Peyer's patch (tissue), 4 donors: ENCODE measurements around the gene RELN.

Experiments
- CTCF ChIP-seq, 6 experiments: fragments of 450-650 bp in 4 of 6; fragments of 200-600 bp in 2 of 6; sonication (generic) in 1 of 6; IDR thresholded peaks; one replicate each; pipeline ENCODE4 v1.5.1; 2017 to 2019; ENCODE audit warnings: antibody characterized with exemption in 6 of 6, mild to moderate bottlenecking in 3 of 6, moderate library complexity in 1 of 6
- POLR2A ChIP-seq, 2 donors: fragments of 450-650 bp; IDR thresholded peaks; one replicate each; pipeline ENCODE4 v1.5.1; 2017; ENCODE audit warnings: antibody characterized with exemption in 2 of 2, mild to moderate bottlenecking in 2 of 2, moderate library complexity in 2 of 2

DNA sequence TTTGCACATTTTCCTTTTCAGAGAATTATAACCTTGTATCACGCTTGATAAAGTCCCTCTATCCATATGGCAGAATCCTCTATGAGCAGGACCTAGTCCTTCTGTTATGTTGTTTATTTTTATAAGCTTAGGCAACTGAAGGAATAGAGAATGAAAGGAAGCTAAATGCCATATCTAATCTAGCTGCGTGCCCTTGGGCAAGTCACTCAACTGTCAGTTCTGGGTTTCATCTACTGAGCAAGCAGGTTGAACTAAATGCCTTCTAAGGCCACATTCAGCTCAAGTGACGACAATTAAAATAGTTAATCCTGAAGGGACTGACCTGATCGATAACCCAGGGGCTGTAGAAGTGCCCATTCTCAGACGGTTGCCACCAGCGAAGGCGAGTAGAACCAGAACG, 449.6 kb downstream of the RELN start:
- no peak for TF ChIP-seq CTCF (IDR thresholded peaks at IDR 0.05)
- TF ChIP-seq POLR2A (IDR thresholded peaks at IDR 0.05), result no peak
